CD14-positive monocyte (primary cell): ENCODE measurements around the gene CYB561D1. TPM values are rescaled to one million over a fixed set of nuclear protein-coding genes. Genes with fewer than 3 reads are reported as not detected.

Source experiments
- DNase-seq, 3 donors: peaks; one replicate each; pipeline ENCODE4 v3.0.0-alpha.2; 2011 to 2022
- H2AFZ ChIP-seq: 2 replicates; pipeline ENCODE4 v1.6.0; 2012; ENCODE audit warnings: mild to moderate bottlenecking, low read depth, low read length, inconsistent platforms; ENCODE audit not compliant: insufficient read depth, poor library complexity, severe bottlenecking
- H3K27ac ChIP-seq, 2 donors: 1 replicate in 1 of 2; 2 replicates in 1 of 2; pipeline ENCODE4 v1.5.1; 2012 to 2013; ENCODE audit warnings: low read length in 2 of 2, control low read depth in 1 of 2, inconsistent platforms in 1 of 2, low read depth in 1 of 2, mild to moderate bottlenecking in 1 of 2
- H3K27me3 ChIP-seq, 2 donors: one replicate each; pipeline versions ENCODE4 v1.6.0 to v1.6.1; 2011 to 2013; ENCODE audit warnings: low read length in 2 of 2; ENCODE audit not compliant: control insufficient read depth in 2 of 2, insufficient read depth in 2 of 2
- H3K36me3 ChIP-seq, 2 donors: replicated peaks in 1 of 2; 1 replicate in 1 of 2; 2 replicates in 1 of 2; pipeline versions ENCODE4 v1.5.1 to v1.6.1; 2012 to 2013; ENCODE audit warnings: low read length in 2 of 2, control low read depth in 1 of 2, inconsistent platforms in 1 of 2, mild to moderate bottlenecking in 1 of 2; ENCODE audit not compliant: insufficient read depth in 2 of 2, control insufficient read depth in 1 of 2
- H3K4me1 ChIP-seq, 2 donors: 1 replicate in 1 of 2; 2 replicates in 1 of 2; pipeline versions ENCODE4 v1.5.1 to v1.6.1; 2012 to 2013; ENCODE audit warnings: low read length in 2 of 2, control low read depth in 1 of 2, inconsistent platforms in 1 of 2, mild to moderate bottlenecking in 1 of 2, moderate library complexity in 1 of 2; ENCODE audit not compliant: insufficient read depth in 2 of 2, control insufficient read depth in 1 of 2
- H3K4me2 ChIP-seq: replicated peaks from 2 replicates; pipeline ENCODE3; 2012; ENCODE audit warnings: low read length, moderate library complexity, mild to moderate bottlenecking; ENCODE audit not compliant: poor library complexity, severe bottlenecking; ENCODE audit errors: extremely low read depth
- H3K4me3 ChIP-seq, 3 experiments: fragments of 200-600 bp in 1 of 3; sonication (generic) in 1 of 3; replicated peaks in 1 of 3; 1 replicate in 2 of 3; 2 replicates in 1 of 3; pipeline ENCODE4 v1.5.1; 2011 to 2013; ENCODE audit warnings: low read length in 3 of 3, mild to moderate bottlenecking in 3 of 3, control low read depth in 2 of 3, low read depth in 2 of 3, inconsistent platforms in 1 of 3, moderate library complexity in 1 of 3
- H3K79me2 ChIP-seq: 2 replicates; pipeline ENCODE4 v1.6.0; 2012; ENCODE audit warnings: mild to moderate bottlenecking, control low read depth, inconsistent platforms, low read length, moderate library complexity; ENCODE audit not compliant: insufficient read depth
- H3K9ac ChIP-seq: 2 replicates; pipeline ENCODE4 v1.6.0; 2017; ENCODE audit warnings: low read length, mild to moderate bottlenecking; ENCODE audit not compliant: insufficient read depth, poor library complexity, severe bottlenecking
- H3K9me3 ChIP-seq, 2 donors: replicated peaks in 1 of 2; 1 replicate in 1 of 2; 2 replicates in 1 of 2; pipeline versions ENCODE4 v1.5.1 to v1.6.1; 2012 to 2013; ENCODE audit warnings: low read length in 2 of 2, control low read depth in 1 of 2; ENCODE audit not compliant: control insufficient read depth in 1 of 2, insufficient read depth in 1 of 2
- H4K20me1 ChIP-seq: 2 replicates; pipeline ENCODE4 v1.6.0; 2012; ENCODE audit warnings: mild to moderate bottlenecking, low read length, control low read depth, moderate library complexity; ENCODE audit not compliant: insufficient read depth
- H3K27ac Mint-ChIP-seq, 7 donors: one replicate each; pipeline ENCODE4 v1.8.0; 2020; ENCODE audit warnings: mild to moderate bottlenecking in 7 of 7, mixed read lengths in 7 of 7, moderate library complexity in 6 of 7, inconsistent platforms in 2 of 7
- H3K27me3 Mint-ChIP-seq, 3 donors: one replicate each; pipeline ENCODE4 v1.8.0; 2021 to 2022; ENCODE audit warnings: low read depth in 3 of 3, mild to moderate bottlenecking in 3 of 3, mixed read lengths in 3 of 3, moderate library complexity in 3 of 3, inconsistent platforms in 1 of 3
- H3K36me3 Mint-ChIP-seq, 2 donors: one replicate each; pipeline ENCODE4 v1.8.0; 2020; ENCODE audit warnings: mixed read lengths in 2 of 2, inconsistent platforms in 1 of 2, mild to moderate bottlenecking in 1 of 2
- H3K4me1 Mint-ChIP-seq: one replicate; pipeline ENCODE4 v1.8.0; 2020; ENCODE audit warnings: mild to moderate bottlenecking, mixed read lengths
- H3K4me3 Mint-ChIP-seq, 2 donors: one replicate each; pipeline ENCODE4 v1.8.0; 2020; ENCODE audit warnings: mild to moderate bottlenecking in 2 of 2, mixed read lengths in 2 of 2, moderate library complexity in 1 of 2
- H3K9me3 Mint-ChIP-seq, 7 donors: one replicate each; pipeline ENCODE4 v1.8.0; 2020 to 2022; ENCODE audit warnings: mixed read lengths in 7 of 7, mild to moderate bottlenecking in 6 of 7, moderate library complexity in 6 of 7, inconsistent platforms in 2 of 7
- WGBS: methylation state at CpG from one replicate; pipeline ENCODE4 v1.1.5; 2013; ENCODE audit warnings: missing lambda C conversion rate; ENCODE audit not compliant: insufficient coverage; 5-methylcytosine and 5-hydroxymethylcytosine counted together
- intact Hi-C, 2 donors: fragments of 100-400 bp; cut with micrococcal nuclease; formaldehyde crosslinking; loops; one replicate each; pipeline versions ENCODE4 v1.15.0 to v1.15.1; 2023
- polyA plus RNA-seq, 3 donors: library from polyadenylated mRNA; depleted of rRNA in 1 of 3; unstranded in 2 of 3; stranded (reverse) in 1 of 3; fragments of 300-500 nt in 2 of 3; fragments of >200 nt in 1 of 3; fragmentation: Illumina TruSeq in 2 of 3; gene quantifications; 1 replicate in 2 of 3; 2 replicates in 1 of 3; pipeline ENCODE4 v1.2.3, GENCODE V29; 2012 to 2021
- TF ChIP-seq, protein P1 (sequence below): fragments of 200-600 bp; IDR thresholded peaks from one replicate; pipeline ENCODE4 v1.8.0; 2022; ENCODE audit warnings: antibody characterized with exemption, mild to moderate bottlenecking

CYB561D1 gene
- polyA plus RNA-seq, 3 donors: 1.4 to 13.2 (median 4.2) TPM

DNA sequence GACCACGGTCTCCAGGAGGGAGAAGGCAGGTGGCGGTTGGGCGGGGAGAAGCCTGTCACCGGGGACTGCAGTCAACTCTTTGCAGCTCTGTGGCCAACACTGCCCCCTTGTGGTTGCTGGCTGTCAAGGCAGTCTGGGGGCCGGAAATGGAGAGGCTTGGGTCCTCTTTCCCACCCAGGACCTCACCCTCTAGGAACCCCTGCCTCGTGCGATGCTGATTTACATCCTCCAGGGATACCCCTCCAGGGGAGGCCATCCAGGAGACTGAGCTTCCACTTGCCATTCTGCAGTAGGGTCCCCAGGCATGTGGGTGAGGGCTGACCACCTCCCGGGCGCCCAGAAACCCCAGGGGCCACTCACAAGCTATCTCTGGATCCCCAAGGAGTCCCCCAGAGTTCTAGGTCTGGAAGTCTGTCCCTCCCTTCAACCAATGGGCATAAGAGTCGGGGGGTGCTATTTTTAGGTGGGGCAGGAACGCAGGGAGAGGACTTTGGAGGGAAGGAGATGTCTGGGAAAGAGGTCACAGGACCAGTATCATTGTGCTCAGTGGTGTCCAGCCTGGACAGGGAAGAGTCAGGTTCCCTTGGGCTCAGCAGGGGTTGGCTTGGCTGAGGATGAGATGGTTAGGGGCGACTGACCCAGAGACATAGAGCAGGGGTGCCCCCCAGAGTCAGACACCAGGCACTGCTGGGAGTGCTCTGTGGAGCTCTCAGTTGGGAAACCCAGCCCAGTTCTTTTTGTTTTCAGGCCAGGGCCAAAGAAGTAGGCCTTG lies 38.7 kb downstream of the CYB561D1 start:
- Histone ChIP-seq H3K4me1 (peaks cover 10 to 11% of the 10 kb centered on the region in 2 donors), H3K79me2 (no peaks in the 10 kb centered on the region), H3K4me2 (peak overlapping the region; percentile 68), H3K27me3 (no peaks in the 10 kb centered on the region), H3K36me3 (no peaks in the 10 kb centered on the region), H3K9ac (peak overlapping the region; percentile 11), H2AFZ (peak overlapping the region; percentile 86), H4K20me1 (no peaks in the 10 kb centered on the region), H3K4me3 (peak overlapping the region in 2 of 3 experiments; percentile 13 to 59), H3K27ac (no peak overlapping the region), H3K9me3 (no peaks in the 10 kb centered on the region)
- Mint-ChIP-seq H3K27ac (peak overlapping the region in 3 of 7 donors; percentile 2 to 79 (median 27)), H3K36me3 (no peaks in the 10 kb centered on the region), H3K4me1 (peaks cover 9% of the 10 kb centered on the region), H3K9me3 (no peaks in the 10 kb centered on the region), H3K4me3 (peak overlapping the region; percentile 61 to 75), H3K27me3 (peaks cover 0 to 5% (median 2%) of the 10 kb centered on the region in 3 donors)
- intact Hi-C loops: loop anchor here (2.0 to 10.0 kb wide), 4 partner anchors 38 to 270 kb away; partner anchors contain the start of gene CYB561D1 (in 1 of the 2)
- TF ChIP-seq, protein P1, sequence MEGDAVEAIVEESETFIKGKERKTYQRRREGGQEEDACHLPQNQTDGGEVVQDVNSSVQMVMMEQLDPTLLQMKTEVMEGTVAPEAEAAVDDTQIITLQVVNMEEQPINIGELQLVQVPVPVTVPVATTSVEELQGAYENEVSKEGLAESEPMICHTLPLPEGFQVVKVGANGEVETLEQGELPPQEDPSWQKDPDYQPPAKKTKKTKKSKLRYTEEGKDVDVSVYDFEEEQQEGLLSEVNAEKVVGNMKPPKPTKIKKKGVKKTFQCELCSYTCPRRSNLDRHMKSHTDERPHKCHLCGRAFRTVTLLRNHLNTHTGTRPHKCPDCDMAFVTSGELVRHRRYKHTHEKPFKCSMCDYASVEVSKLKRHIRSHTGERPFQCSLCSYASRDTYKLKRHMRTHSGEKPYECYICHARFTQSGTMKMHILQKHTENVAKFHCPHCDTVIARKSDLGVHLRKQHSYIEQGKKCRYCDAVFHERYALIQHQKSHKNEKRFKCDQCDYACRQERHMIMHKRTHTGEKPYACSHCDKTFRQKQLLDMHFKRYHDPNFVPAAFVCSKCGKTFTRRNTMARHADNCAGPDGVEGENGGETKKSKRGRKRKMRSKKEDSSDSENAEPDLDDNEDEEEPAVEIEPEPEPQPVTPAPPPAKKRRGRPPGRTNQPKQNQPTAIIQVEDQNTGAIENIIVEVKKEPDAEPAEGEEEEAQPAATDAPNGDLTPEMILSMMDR: peak; percentile 94
- peak; percentile 69 to 80 (median 77) for DNase-seq
- whole genome bisulfite sequencing: 6% methylated on average over 7 of the region's 12 CpGs

DNA sequence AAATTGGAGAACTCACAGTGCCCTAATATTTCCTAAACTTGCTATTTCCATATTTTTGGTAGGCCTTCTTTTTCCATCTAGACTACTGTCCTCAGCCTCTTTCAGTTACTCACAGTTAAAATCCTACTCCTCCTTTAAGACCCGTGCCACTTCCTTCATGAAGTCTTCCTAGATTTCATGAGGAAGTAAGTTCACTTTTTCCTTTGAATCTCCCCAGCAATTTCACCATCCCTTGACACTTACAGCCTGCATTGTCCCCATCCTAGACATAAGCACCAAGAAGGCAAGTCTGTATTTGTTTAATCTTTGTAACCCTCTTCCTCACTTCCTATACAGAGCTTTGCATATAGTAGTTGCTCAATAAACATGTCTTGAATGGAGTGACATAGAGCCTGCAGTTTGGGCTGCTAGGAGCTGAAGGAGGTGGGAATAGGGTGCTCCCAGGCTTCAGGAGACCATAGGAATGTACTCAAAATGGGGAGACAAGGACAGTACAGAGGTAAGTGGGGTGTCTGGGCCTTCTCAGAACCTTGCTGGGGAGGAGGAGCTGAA lies 40.5 kb downstream of the CYB561D1 start:
- H3K4me3 ChIP-seq: no peak overlapping the region
- TF ChIP-seq, protein P1: no peak
- DNase-seq: no peak
- H2AFZ ChIP-seq: no peak overlapping the region
- intact Hi-C loops: loop anchor here in 1 of 2 donors (10.0 kb wide), 1 partner anchor 260 kb away; no protein-coding TSS in a partner anchor
- no peaks in the 10 kb centered on the region for H4K20me1 ChIP-seq
- H3K27ac ChIP-seq: no peak overlapping the region
- H3K79me2 ChIP-seq: no peaks in the 10 kb centered on the region
- no peaks in the 10 kb centered on the region for H3K9me3 Mint-ChIP-seq
- H3K4me3 Mint-ChIP-seq: no peak overlapping the region
- H3K36me3 ChIP-seq: no peaks in the 10 kb centered on the region
- no peak overlapping the region for H3K9ac ChIP-seq
- WGBS: 40% methylated on average over 1 of the region's 1 CpG
- H3K4me1 ChIP-seq: peaks cover 10 to 11% of the 10 kb centered on the region in 2 donors
- H3K4me2 ChIP-seq: no peak overlapping the region
- H3K36me3 Mint-ChIP-seq: no peaks in the 10 kb centered on the region
- H3K4me1 Mint-ChIP-seq: peaks cover 9% of the 10 kb centered on the region
- no peak overlapping the region for H3K27ac Mint-ChIP-seq
- peaks cover 0 to 3% (median 3%) of the 10 kb centered on the region in 3 donors for H3K27me3 Mint-ChIP-seq
- H3K9me3 ChIP-seq: no peaks in the 10 kb centered on the region
- no peaks in the 10 kb centered on the region for H3K27me3 ChIP-seq
